GM12878 (cell line): Measurements from ENCODE around the gene FAM171A1. TPM values are rescaled to one million over a fixed set of nuclear protein-coding genes. Genes with fewer than 3 reads are reported as not detected.

ENCODE experiments used
- ATAC-seq: fragments of 200-7000 bp; cut with Tn5 transposase; 3 replicates; pipeline ENCODE4 v1.9.1; 2020; ENCODE audit warnings: mild to moderate bottlenecking, moderate library complexity
- BruUV-seq: library from RNA; stranded (reverse); fragments of 400-500 nt; replicated peaks from 2 replicates; lab custom pipeline; 2021; lab: Mats Ljungman, UMichigan
- CTCF ChIA-PET: fragments of 300-600 bp; sonication (Branson Sonifier 250); formaldehyde crosslinking; extraction: SDS; loops from one replicate; lab custom pipeline; 2021; ENCODE audit warnings: inconsistent platforms; lab: Yijun Ruan, JAX
- POLR2A ChIA-PET: fragments of 350-600 bp; formaldehyde crosslinking; extraction: SDS; loops from one replicate; lab custom pipeline; 2021; ENCODE audit warnings: inconsistent platforms; lab: Charles Lee
- RAD21 ChIA-PET: fragments of 300-600 bp; sonication (Branson Sonifier 250); formaldehyde crosslinking; loops from one replicate; lab custom pipeline; 2023; ENCODE audit warnings: antibody characterized with exemption; ENCODE audit not compliant: unreplicated experiment; lab: Charles Lee
- SMC1A ChIA-PET: fragments of 300-600 bp; sonication (Branson Sonifier 250); formaldehyde crosslinking; loops from one replicate; lab custom pipeline; 2023; ENCODE audit not compliant: unreplicated experiment, uncharacterized antibody; lab: Charles Lee
- DNase-seq: peaks from one replicate; pipeline ENCODE4 v3.0.0-alpha.2; 2011; ENCODE audit warnings: low read depth, low spot score
- FAIRE-seq: peaks from 3 replicates; lab custom pipeline; 2011; peaks lifted over from hg19 to GRCh38; lab: Jason Lieb, UNC
- H2AFZ ChIP-seq: 2 replicates; pipeline ENCODE4 v1.6.0; 2011; ENCODE audit warnings: low read depth, low read length, control low read depth; ENCODE audit not compliant: control insufficient read depth
- H3K27ac ChIP-seq: 2 replicates; pipeline ENCODE4 v1.5.1; 2011; ENCODE audit warnings: control low read depth; ENCODE audit not compliant: control insufficient read depth, insufficient read depth
- H3K27me3 ChIP-seq, 2 experiments: replicated peaks in 1 of 2; 2 replicates each; pipeline versions ENCODE4 v1.6.0 to v1.6.1; 2011; ENCODE audit warnings: low read length in 1 of 2; ENCODE audit not compliant: control insufficient read depth in 2 of 2, insufficient read depth in 2 of 2
- H3K36me3 ChIP-seq, 2 experiments: 2 replicates each; pipeline ENCODE4 v1.5.1; 2011; ENCODE audit warnings: low read length in 1 of 2; ENCODE audit not compliant: control insufficient read depth in 2 of 2, insufficient read depth in 2 of 2
- H3K4me1 ChIP-seq: 2 replicates; pipeline ENCODE4 v1.6.1; 2011; ENCODE audit warnings: mild to moderate bottlenecking, low read length, moderate library complexity, mixed read lengths; ENCODE audit not compliant: control insufficient read depth, insufficient read depth
- H3K4me2 ChIP-seq: 2 replicates; pipeline ENCODE4 v1.6.0; 2011; ENCODE audit warnings: control low read depth; ENCODE audit not compliant: control insufficient read depth, insufficient read depth
- H3K4me3 ChIP-seq: fragments of 200-600 bp; sonication (generic); 2 replicates; pipeline ENCODE4 v1.5.1; 2016
- H3K79me2 ChIP-seq: 2 replicates; pipeline ENCODE4 v1.6.0; 2011; ENCODE audit warnings: low read length; ENCODE audit not compliant: control insufficient read depth, insufficient read depth
- H3K9ac ChIP-seq: 2 replicates; pipeline ENCODE4 v1.8.0; 2011; ENCODE audit warnings: low read length, control low read depth, mixed read lengths; ENCODE audit not compliant: control insufficient read depth, insufficient read depth
- H3K9me3 ChIP-seq: replicated peaks from 3 replicates; pipeline ENCODE4 v1.5.1; 2011; ENCODE audit warnings: mild to moderate bottlenecking, low read length; ENCODE audit not compliant: control insufficient read depth, insufficient read depth
- H4K20me1 ChIP-seq: 2 replicates; pipeline ENCODE4 v1.6.0; 2011; ENCODE audit not compliant: control insufficient read depth, insufficient read depth
- ESRRA ChIP-seq: IDR thresholded peaks from 2 replicates; pipeline ENCODE4 v1.6.1; 2012; ENCODE audit warnings: mild to moderate bottlenecking, low read length, improper control_type of control experiment
- GATAD2B ChIP-seq: fragments of 450-650 bp; conservative IDR thresholded peaks from 2 replicates; pipeline ENCODE4 v1.6.1; 2017; ENCODE audit warnings: low read depth, mild to moderate bottlenecking, moderate library complexity
- NFYA ChIP-seq: IDR thresholded peaks from 2 replicates; pipeline ENCODE4 v1.6.1; 2011; ENCODE audit warnings: low read depth, mild to moderate bottlenecking, low read length, improper control_type of control experiment, borderline replicate concordance
- RCOR1 ChIP-seq: conservative IDR thresholded peaks from 2 replicates; pipeline ENCODE4 v1.6.1; 2012; ENCODE audit warnings: low read depth, low read length, improper control_type of control experiment
- RELA ChIP-seq: fragments of 450-650 bp; IDR thresholded peaks from 2 replicates; pipeline ENCODE4 v1.8.0; 2014; ENCODE audit warnings: borderline replicate concordance; ENCODE audit not compliant: partially characterized antibody
- RFX5 ChIP-seq: IDR thresholded peaks from 2 replicates; pipeline ENCODE4 v1.6.1; 2011; ENCODE audit warnings: low read depth, low read length, improper control_type of control experiment
- SPI1 ChIP-seq: IDR thresholded peaks from 2 replicates; pipeline ENCODE4 v1.6.1; 2011; ENCODE audit warnings: low read depth, mild to moderate bottlenecking, low read length, moderate library complexity, borderline replicate concordance; ENCODE audit not compliant: insufficient read depth
- SREBF2 ChIP-seq: IDR thresholded peaks from 2 replicates; pipeline ENCODE4 v1.6.1; 2012; ENCODE audit warnings: mild to moderate bottlenecking, low read length
- TCF12 ChIP-seq: IDR thresholded peaks from 2 replicates; pipeline ENCODE4 v1.6.1; 2011; ENCODE audit warnings: low read depth, mild to moderate bottlenecking, low read length
- ZNF217 ChIP-seq: fragments of 450-650 bp; IDR thresholded peaks from 2 replicates; pipeline ENCODE4 v1.6.1; 2017; ENCODE audit warnings: antibody characterized with exemption, mild to moderate bottlenecking
- ZZZ3 ChIP-seq: IDR thresholded peaks from 2 replicates; pipeline ENCODE4 v1.6.1; 2011; ENCODE audit warnings: low read depth; ENCODE audit not compliant: control insufficient read depth, insufficient read length
- WGBS: methylation state at CpG from one replicate; pipeline ENCODE4 v1.1.6; 2016; ENCODE audit warnings: low lambda C conversion rate; ENCODE audit not compliant: insufficient replicate concordance, insufficient coverage; ENCODE audit errors: missing lambda C conversion rate; 5-methylcytosine and 5-hydroxymethylcytosine counted together
- in situ Hi-C: fragments of 300-500 bp; cut with MboI; formaldehyde crosslinking; loops from 9 replicates; pipeline ENCODE4 v1.14.3; 2018; ENCODE audit warnings: mixed read lengths
- intact Hi-C: fragments of 100-400 bp; cut with micrococcal nuclease; formaldehyde crosslinking; loops from one replicate; pipeline ENCODE4 v1.14.2; 2022; ENCODE audit not compliant: unreplicated experiment
- polyA plus RNA-seq, 11 experiments: library from polyadenylated mRNA; depleted of rRNA in 4 of 11; unstranded in 6 of 11; stranded (reverse) in 5 of 11; fragments of >200 nt; fragmentation: Nextera tagmentation in 4 of 11; fragmentation: Illumina TruSeq in 1 of 11; extraction: Ambion mirVana in 4 of 11; extraction: Trizol in 1 of 11; gene quantifications; 1 replicate in 1 of 11; 2 replicates in 10 of 11; pipeline versions ENCODE4 v1.2.1 to v1.2.3, GENCODE V29; 2011 to 2016; ENCODE audit warnings: inconsistent platforms in 2 of 11, missing spikeins in 2 of 11, low read depth in 1 of 11
- total RNA-seq, 4 experiments: library from RNA; depleted of rRNA in 3 of 4; stranded (reverse); fragments of >200 nt in 3 of 4; fragmentation: Illumina TruSeq in 1 of 4; extraction: Trizol in 1 of 4; gene quantifications; 2 replicates each; pipeline versions ENCODE4 v1.2.1 to v1.2.3, GENCODE V29; 2013 to 2021
- TF ChIP-seq, protein P1 (sequence below): fragments of 450-650 bp; IDR thresholded peaks from 2 replicates; pipeline ENCODE4 v1.6.1; 2016; ENCODE audit warnings: mild to moderate bottlenecking, moderate library complexity, borderline replicate concordance
- TF ChIP-seq, protein P2 (sequence below): fragments of 450-650 bp; IDR thresholded peaks from 2 replicates; pipeline ENCODE4 v1.6.1; 2016; ENCODE audit warnings: mild to moderate bottlenecking

Gene FAM171A1
- total and polyA plus RNA-seq, 10 of the 15 experiments (the other 5 are each of a cell fraction or from before 2014, with no cell fraction given), result 0.05 to 0.28 (median 0.10) TPM; not detected in 1

DNA sequence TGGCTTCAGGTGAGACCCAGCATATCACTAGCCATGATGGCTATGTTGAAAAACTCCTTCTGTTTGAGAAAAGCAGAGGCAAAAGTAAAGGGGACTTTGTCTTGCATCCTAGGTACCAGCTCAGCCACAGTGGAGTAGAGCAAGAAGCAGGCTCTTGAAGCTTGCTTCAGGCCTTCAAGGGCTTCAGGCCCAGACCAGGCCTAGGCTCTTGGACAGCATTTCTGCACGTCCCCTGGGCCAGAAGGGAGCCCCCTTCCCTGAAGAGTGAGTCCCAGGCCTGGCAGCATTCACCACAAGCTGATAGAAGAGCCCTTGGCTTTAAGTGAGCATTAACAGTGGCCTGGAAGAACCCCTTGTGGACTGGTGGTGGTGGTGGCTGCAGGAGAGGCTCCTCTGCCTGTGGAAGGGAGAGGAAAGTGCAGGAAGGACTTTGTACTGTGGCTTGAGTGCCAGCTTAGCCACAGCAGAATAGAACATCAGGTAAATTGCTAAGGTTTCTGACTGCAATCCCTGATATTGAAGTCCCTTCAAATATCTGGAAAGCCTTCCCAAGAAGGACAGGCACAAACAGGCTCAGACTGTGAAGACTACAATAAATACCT, 28.1 kb upstream of the FAM171A1 start:
- no peak for ATAC-seq
- SMC1A ChIA-PET, result no interaction called here
- H3K4me2 ChIP-seq, result no peak overlapping the region
- DNase-seq, result no peak
- no peaks in the 10 kb centered on the region for H3K27me3 ChIP-seq
- CTCF ChIA-PET, result no interaction called here
- H3K79me2 ChIP-seq, result no peaks in the 10 kb centered on the region
- 0% methylated on average over 1 of the region's 1 CpG for WGBS
- H3K9me3 ChIP-seq, result no peaks in the 10 kb centered on the region
- POLR2A ChIA-PET, result no interaction called here
- no peaks in the 10 kb centered on the region for H4K20me1 ChIP-seq
- RAD21 ChIA-PET, result no interaction called here
- H3K9ac ChIP-seq, result no peak overlapping the region
- H2AFZ ChIP-seq, result no peak overlapping the region
- intact Hi-C loops, result no loop called here
- in situ Hi-C loops, result no loop called here
- H3K36me3 ChIP-seq, result no peaks in the 10 kb centered on the region
- H3K27ac ChIP-seq, result no peak overlapping the region
- H3K4me3 ChIP-seq, result no peak overlapping the region
- no peak for FAIRE-seq
- no peaks in the 10 kb centered on the region for H3K4me1 ChIP-seq
- no peak for TF ChIP-seq RFX5
- no peak for TF ChIP-seq RELA
- TF ChIP-seq ESRRA, result no peak
- no TSS peak for BruUV-seq

DNA sequence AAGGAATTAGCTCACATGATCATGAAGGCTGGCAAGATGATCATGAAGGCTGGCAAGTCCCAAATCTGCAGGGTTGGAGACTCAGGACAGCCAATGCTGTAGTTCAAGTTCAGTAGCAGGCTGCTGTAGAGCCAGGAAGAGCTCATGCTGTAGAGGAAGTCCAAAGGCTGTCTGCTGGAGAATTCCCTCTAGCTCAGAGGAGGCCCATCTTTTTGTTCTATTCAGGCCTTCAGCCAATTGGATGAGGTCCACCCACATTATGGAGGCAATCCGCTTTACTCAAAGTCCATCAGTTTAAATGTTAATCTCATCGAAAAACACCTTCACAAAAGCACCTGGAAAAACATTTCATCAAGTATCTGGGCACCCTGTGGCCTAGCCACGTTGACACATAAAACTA, 24.8 kb upstream of the FAM171A1 start:
- DNase-seq (no peak), ATAC-seq (no peak), FAIRE-seq (no peak)
- no TSS peak for BruUV-seq
- no peaks in the 10 kb centered on the region for H3K9me3 ChIP-seq
- ChIA-PET RAD21 (no interaction called here), POLR2A (no interaction called here), SMC1A (no interaction called here), CTCF (interaction anchor here (0.9 kb wide), 1 partner anchor 38 kb away, joined by 3 read pairs; no protein-coding TSS in a partner anchor)
- no peak overlapping the region for H3K4me2 ChIP-seq
- no peak overlapping the region for H2AFZ ChIP-seq
- intact Hi-C loops (no loop called here), in situ Hi-C loops (no loop called here)
- no peak overlapping the region for H3K27ac ChIP-seq
- H3K36me3 ChIP-seq, result no peaks in the 10 kb centered on the region
- no peaks in the 10 kb centered on the region for H3K27me3 ChIP-seq
- no peak overlapping the region for H3K9ac ChIP-seq
- no peaks in the 10 kb centered on the region for H3K4me1 ChIP-seq
- H3K4me3 ChIP-seq, result no peak overlapping the region
- WGBS, result 31% methylated on average over 3 of the region's 3 CpGs
- no peaks in the 10 kb centered on the region for H3K79me2 ChIP-seq
- H4K20me1 ChIP-seq, result no peaks in the 10 kb centered on the region
- TF ChIP-seq NFYA (no peak), GATAD2B (no peak), SREBF2 (no peak), TCF12 (no peak), ZZZ3 (no peak), RCOR1 (no peak), SPI1 (no peak), ZNF217 (no peak)
- TF ChIP-seq, protein P1, sequence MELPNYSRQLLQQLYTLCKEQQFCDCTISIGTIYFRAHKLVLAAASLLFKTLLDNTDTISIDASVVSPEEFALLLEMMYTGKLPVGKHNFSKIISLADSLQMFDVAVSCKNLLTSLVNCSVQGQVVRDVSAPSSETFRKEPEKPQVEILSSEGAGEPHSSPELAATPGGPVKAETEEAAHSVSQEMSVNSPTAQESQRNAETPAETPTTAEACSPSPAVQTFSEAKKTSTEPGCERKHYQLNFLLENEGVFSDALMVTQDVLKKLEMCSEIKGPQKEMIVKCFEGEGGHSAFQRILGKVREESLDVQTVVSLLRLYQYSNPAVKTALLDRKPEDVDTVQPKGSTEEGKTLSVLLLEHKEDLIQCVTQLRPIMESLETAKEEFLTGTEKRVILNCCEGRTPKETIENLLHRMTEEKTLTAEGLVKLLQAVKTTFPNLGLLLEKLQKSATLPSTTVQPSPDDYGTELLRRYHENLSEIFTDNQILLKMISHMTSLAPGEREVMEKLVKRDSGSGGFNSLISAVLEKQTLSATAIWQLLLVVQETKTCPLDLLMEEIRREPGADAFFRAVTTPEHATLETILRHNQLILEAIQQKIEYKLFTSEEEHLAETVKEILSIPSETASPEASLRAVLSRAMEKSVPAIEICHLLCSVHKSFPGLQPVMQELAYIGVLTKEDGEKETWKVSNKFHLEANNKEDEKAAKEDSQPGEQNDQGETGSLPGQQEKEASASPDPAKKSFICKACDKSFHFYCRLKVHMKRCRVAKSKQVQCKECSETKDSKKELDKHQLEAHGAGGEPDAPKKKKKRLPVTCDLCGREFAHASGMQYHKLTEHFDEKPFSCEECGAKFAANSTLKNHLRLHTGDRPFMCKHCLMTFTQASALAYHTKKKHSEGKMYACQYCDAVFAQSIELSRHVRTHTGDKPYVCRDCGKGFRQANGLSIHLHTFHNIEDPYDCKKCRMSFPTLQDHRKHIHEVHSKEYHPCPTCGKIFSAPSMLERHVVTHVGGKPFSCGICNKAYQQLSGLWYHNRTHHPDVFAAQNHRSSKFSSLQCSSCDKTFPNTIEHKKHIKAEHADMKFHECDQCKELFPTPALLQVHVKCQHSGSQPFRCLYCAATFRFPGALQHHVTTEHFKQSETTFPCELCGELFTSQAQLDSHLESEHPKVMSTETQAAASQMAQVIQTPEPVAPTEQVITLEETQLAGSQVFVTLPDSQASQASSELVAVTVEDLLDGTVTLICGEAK, result no peak
- TF ChIP-seq, protein P2, sequence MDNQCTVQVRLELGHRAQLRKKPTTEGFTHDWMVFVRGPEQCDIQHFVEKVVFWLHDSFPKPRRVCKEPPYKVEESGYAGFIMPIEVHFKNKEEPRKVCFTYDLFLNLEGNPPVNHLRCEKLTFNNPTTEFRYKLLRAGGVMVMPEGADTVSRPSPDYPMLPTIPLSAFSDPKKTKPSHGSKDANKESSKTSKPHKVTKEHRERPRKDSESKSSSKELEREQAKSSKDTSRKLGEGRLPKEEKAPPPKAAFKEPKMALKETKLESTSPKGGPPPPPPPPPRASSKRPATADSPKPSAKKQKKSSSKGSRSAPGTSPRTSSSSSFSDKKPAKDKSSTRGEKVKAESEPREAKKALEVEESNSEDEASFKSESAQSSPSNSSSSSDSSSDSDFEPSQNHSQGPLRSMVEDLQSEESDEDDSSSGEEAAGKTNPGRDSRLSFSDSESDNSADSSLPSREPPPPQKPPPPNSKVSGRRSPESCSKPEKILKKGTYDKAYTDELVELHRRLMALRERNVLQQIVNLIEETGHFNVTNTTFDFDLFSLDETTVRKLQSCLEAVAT, result no peak
